ENCODE results near the gene ACTN1. TPM values are rescaled to one million over a fixed set of nuclear protein-coding genes. Genes with fewer than 3 reads are reported as not detected.

Gene ACTN1
- total RNA-seq, 4 donors from 2014 or later: 40.3 to 585 (median 80.1) TPM

DNA sequence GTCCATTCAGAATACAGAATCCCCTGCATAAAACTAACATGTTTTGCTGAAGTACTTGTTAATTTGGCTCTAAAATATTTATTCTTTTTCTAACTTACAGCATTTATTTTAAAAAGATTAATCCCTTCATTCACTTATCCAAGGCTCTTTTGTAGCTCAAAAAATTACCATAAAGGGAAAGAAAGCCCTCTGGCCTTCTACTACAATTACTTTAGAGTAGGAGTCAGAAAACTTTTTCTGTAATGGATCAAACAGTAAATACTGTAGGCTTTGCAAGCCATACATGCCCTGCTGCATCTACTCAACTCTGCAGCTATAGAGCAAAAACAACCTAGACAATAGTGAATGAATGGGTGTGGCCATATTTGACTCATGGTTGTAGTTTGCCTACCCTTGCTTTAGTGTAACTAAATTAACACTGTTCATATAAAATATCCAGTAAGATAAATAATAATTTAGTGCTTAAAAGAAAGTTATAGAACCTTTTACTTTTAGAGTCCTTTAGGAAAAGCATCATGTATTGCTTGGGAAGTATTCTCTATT lies 112.0 kb downstream of the ACTN1 start:
- Histone ChIP-seq H3K27ac (no peak overlapping the region), H3K4me3 (no peak overlapping the region)
- TF ChIP-seq POLR2A (IDR thresholded peaks at IDR 0.05): no peak
- TF ChIP-seq, protein P1, sequence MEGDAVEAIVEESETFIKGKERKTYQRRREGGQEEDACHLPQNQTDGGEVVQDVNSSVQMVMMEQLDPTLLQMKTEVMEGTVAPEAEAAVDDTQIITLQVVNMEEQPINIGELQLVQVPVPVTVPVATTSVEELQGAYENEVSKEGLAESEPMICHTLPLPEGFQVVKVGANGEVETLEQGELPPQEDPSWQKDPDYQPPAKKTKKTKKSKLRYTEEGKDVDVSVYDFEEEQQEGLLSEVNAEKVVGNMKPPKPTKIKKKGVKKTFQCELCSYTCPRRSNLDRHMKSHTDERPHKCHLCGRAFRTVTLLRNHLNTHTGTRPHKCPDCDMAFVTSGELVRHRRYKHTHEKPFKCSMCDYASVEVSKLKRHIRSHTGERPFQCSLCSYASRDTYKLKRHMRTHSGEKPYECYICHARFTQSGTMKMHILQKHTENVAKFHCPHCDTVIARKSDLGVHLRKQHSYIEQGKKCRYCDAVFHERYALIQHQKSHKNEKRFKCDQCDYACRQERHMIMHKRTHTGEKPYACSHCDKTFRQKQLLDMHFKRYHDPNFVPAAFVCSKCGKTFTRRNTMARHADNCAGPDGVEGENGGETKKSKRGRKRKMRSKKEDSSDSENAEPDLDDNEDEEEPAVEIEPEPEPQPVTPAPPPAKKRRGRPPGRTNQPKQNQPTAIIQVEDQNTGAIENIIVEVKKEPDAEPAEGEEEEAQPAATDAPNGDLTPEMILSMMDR (IDR thresholded peaks at IDR 0.05): no peak

DNA sequence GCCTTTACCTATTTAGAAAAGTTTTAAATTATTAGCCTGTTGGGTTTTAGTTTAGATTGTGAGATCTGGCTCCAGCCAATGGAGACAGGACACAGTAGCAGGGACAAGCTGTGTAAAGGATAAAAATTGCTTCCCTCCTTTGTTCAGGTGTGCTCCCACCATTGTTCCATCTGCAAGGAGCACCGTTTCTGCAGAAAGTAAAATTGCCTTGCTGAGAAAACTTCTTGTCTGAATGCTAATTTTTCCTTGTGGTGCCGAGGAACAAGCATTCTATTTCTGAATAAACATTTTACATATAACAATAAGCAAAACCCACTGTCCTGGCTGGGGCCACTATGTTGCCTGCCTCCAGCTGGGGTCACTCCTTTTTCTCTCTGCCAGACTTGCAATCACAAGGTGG lies 113.6 kb downstream of the ACTN1 start:
- H3K27ac ChIP-seq: no peak overlapping the region
- no peaks in the 10 kb centered on the region for H3K36me3 ChIP-seq
- no peak for DNase-seq
- H3K4me3 ChIP-seq: no peak overlapping the region
- H3K4me1 ChIP-seq: no peaks in the 10 kb centered on the region
- H3K27me3 ChIP-seq: no peaks in the 10 kb centered on the region
- peaks cover 0 to 7% (median 1%) of the 10 kb centered on the region in 4 donors for H3K9me3 ChIP-seq
- TF ChIP-seq, protein P1 (IDR thresholded peaks at IDR 0.05): no peak

More for the DNA sequence above, 112.0 kb downstream of the ACTN1 start:
- Histone ChIP-seq H3K9me3 (peaks cover 0 to 7% (median 1%) of the 10 kb centered on the region in 4 donors), H3K27me3 (no peaks in the 10 kb centered on the region), H3K36me3 (peaks cover 0 to 4% (median 0%) of the 10 kb centered on the region in 3 donors), H3K4me1 (no peaks in the 10 kb centered on the region)
- no peak for DNase-seq

DNA sequence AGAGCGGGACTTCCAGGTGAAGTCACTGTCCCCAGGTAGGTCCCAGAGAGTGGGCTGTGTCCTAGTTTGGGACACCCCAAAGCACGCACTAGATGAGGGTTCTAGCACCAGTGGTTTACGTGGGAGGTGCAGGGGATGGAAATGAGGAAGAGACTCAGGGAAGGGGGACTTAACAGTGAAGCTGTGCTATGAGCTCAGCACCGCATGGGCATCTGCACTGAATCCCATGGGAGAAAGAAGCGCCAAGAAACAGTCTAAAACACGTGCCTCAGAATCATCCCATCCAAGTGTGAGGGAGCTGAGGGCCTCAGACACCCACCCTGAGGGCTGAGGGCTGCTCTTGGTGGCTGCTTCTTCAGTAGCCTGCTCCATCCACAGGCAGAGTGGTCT lies 114.7 kb downstream of the ACTN1 start:
- H3K4me1 ChIP-seq: no peaks in the 10 kb centered on the region
- TF ChIP-seq, protein P1 (IDR thresholded peaks at IDR 0.05): no peak
- no peak for TF ChIP-seq POLR2A (IDR thresholded peaks at IDR 0.05)
- H3K9me3 ChIP-seq: peaks cover 0 to 7% (median 1%) of the 10 kb centered on the region in 4 donors
- H3K4me3 ChIP-seq: no peak overlapping the region
- DNase-seq: no peak
- H3K27me3 ChIP-seq: no peaks in the 10 kb centered on the region
- H3K36me3 ChIP-seq: no peaks in the 10 kb centered on the region
- H3K27ac ChIP-seq: no peak overlapping the region

DNA sequence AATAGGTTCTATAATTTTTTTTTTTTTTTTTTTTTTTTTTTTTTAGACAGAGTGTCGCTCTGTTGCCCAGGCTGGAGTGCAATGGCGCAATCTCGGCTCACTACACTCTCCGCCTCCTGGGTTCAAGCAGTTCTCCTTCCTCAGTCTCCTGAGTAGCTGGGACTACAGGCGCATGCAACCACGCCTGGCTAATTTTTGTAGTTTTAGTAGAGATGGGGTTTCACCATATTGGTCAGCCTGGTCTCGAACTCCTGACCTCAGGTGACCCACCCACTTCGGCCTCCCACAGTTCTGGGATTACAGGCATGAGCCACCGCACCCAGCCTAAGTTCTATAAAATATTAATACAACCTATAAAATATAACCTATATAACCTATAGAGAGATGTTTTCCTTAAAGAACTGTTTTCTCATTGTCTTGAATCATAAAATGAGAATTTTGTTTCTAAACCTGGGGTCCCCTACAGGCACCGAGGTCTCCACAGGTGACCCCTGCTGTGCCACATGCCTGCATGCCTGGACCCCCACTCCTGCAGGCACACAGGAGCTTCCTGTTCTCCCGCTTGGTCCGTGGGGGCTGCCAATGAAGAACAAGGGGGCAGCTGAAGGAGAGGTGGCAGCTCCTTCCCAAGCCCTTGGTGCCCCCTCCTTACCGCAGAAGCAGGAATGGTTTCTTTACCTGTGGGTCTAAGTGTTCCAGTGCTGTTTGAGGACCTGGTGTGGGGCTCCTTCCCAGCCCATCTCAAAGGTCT lies 115.3 kb downstream of the ACTN1 start:
- Histone ChIP-seq H3K4me1 (no peaks in the 10 kb centered on the region), H3K9me3 (peaks cover 0 to 7% (median 1%) of the 10 kb centered on the region in 4 donors), H3K36me3 (no peaks in the 10 kb centered on the region), H3K27me3 (no peaks in the 10 kb centered on the region), H3K4me3 (no peak overlapping the region), H3K27ac (no peak overlapping the region)
- TF ChIP-seq, protein P1 (IDR thresholded peaks at IDR 0.05): no peak
- DNase-seq: no peak

DNA sequence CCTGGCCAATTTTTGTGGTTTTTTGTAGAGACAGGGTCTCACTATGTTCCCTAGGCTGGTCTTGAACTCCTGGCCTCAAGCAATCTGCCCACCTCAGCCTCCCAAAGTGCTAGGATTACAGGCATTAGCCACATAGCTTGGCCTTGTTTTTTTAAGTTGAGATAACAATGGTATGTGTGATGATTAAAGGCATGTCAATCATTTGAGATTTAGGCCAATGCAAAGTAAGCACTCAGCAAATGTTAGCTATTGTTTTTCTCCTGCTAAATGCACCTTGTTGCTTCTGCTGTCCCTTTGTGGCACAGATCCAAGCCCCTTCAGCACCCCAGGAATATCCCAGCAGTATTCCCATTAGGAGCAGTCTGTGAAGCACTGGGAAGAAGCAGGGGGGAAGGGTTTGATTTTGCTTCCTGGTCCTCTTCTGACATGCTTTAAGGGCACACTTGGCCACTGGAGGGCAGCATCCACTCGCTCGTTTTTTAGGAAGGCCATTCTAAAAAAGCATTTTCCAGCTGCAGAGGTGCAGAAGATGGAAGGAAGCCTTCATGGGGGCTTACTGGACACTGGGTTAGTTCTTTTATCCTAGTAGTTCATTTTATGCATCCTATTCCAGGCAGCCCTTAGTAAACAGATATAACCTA lies 116.0 kb downstream of the ACTN1 start:
- H3K27ac ChIP-seq: no peak overlapping the region
- TF ChIP-seq, protein P1 (IDR thresholded peaks at IDR 0.05): peak in 5 of 6 experiments; percentile 52 to 76 (median 70)
- TF ChIP-seq POLR2A (IDR thresholded peaks at IDR 0.05): no peak
- peaks cover 0 to 7% (median 1%) of the 10 kb centered on the region in 4 donors for H3K9me3 ChIP-seq
- H3K36me3 ChIP-seq: no peaks in the 10 kb centered on the region
- H3K4me1 ChIP-seq: no peaks in the 10 kb centered on the region
- no peak overlapping the region for H3K4me3 ChIP-seq
- peak; percentile 47 to 88 (median 77) for DNase-seq
- H3K27me3 ChIP-seq: no peaks in the 10 kb centered on the region
